HL-60 (cell line): ENCODE measurements around the gene FCHSD2.
"Not testable (repeated sequence)": the region's sequence is repeated elsewhere in the genome, so short reads cannot be mapped to it uniquely, and the experiment has no call there.

ENCODE experiments used
- DNase-seq, 2 experiments: peaks; one replicate each; pipeline ENCODE4 v3.0.0-alpha.2; 2010 to 2020; ENCODE audit warnings: low read depth in 1 of 2, low spot score in 1 of 2
- H3K27ac ChIP-seq: fragments of 250-450 bp; sonication (Bioruptor Pico); replicated peaks from 2 replicates; pipeline ENCODE4 v1.5.1; 2020; ENCODE audit warnings: mild to moderate bottlenecking, moderate library complexity
- H3K27me3 ChIP-seq: fragments of 250-450 bp; sonication (Bioruptor Pico); 2 replicates; pipeline ENCODE4 v1.5.1; 2021; ENCODE audit warnings: mild to moderate bottlenecking, moderate library complexity; ENCODE audit not compliant: insufficient read depth, poor library complexity, severe bottlenecking
- H3K4me3 ChIP-seq: replicated peaks from 2 replicates; pipeline ENCODE4 v1.5.1; 2011; ENCODE audit warnings: mild to moderate bottlenecking, control low read depth, low read length; ENCODE audit not compliant: insufficient read depth
- CTCF ChIP-seq: IDR thresholded peaks from one replicate; pipeline ENCODE4 v1.5.1; 2011; ENCODE audit warnings: low read length, control low read depth, inconsistent platforms; ENCODE audit not compliant: insufficient read depth
- GABPA ChIP-seq: IDR thresholded peaks from 2 replicates; pipeline ENCODE4 v1.6.1; 2012; ENCODE audit warnings: low read depth
- POLR2AphosphoS5 ChIP-seq: IDR thresholded peaks from 2 replicates; pipeline ENCODE4 v1.6.1; 2012; ENCODE audit warnings: low read depth
- REST ChIP-seq: IDR thresholded peaks from 2 replicates; pipeline ENCODE4 v1.6.1; 2012; ENCODE audit warnings: low read depth; ENCODE audit not compliant: insufficient replicate concordance
- SPI1 ChIP-seq: IDR thresholded peaks from 2 replicates; pipeline ENCODE4 v1.6.1; 2012; ENCODE audit warnings: low read depth, mild to moderate bottlenecking, borderline replicate concordance

FCHSD2 gene

GRCh38 chr11:72828081-72828567 is 314.0 kb downstream of the FCHSD2 start:
- Histone ChIP-seq H3K27ac (no peak overlapping the region), H3K27me3 (no peaks in the 10 kb centered on the region), H3K4me3 (no peak overlapping the region)
- TF ChIP-seq GABPA: no peak
- TF ChIP-seq CTCF: no peak
- no peak for TF ChIP-seq REST
- TF ChIP-seq POLR2AphosphoS5: no peak
- no peak for DNase-seq

- not testable (repeated sequence) for H3K27ac ChIP-seq, DNase-seq, H3K4me3 ChIP-seq
These were observed 314.5 kb downstream of the FCHSD2 start for GRCh38 chr11:72827656-72828055.

GRCh38 chr11:72826942-72827480 is 315.1 kb downstream of the FCHSD2 start:
- Histone ChIP-seq H3K27me3 (no peaks in the 10 kb centered on the region), H3K27ac (no peak overlapping the region), H3K4me3 (no peak overlapping the region)
- TF ChIP-seq GABPA (no peak), CTCF (no peak), POLR2AphosphoS5 (no peak), REST (no peak), SPI1 (no peak)
- no peak for DNase-seq

More at GRCh38 chr11:72827656-72828055, 314.5 kb downstream of the FCHSD2 start:
- H3K27me3 ChIP-seq: not testable (repeated sequence)

- TF ChIP-seq CTCF (no peak), POLR2AphosphoS5 (no peak), SPI1 (no peak), GABPA (no peak), REST (no peak)
- H3K27me3 ChIP-seq: no peaks in the 10 kb centered on the region
- no peak overlapping the region for H3K4me3 ChIP-seq
- DNase-seq: no peak
- H3K27ac ChIP-seq: no peak overlapping the region
These were observed 315.8 kb downstream of the FCHSD2 start for GRCh38 chr11:72826191-72826941.
